H1 (cell line): ENCODE data around the gene MLC1. TPM values are rescaled to one million over a fixed set of nuclear protein-coding genes. Genes with fewer than 3 reads are reported as not detected.

ENCODE experiments used
- CTCF ChIA-PET: fragments of 300-600 bp; sonication (Branson Sonifier 250); formaldehyde crosslinking; loops from one replicate; lab custom pipeline; 2021; ENCODE audit not compliant: partially characterized antibody; lab: Charles Lee
- POLR2A ChIA-PET: fragments of 300-600 bp; sonication (Branson Sonifier 250); formaldehyde crosslinking; loops from one replicate; lab custom pipeline; 2021; ENCODE audit warnings: inconsistent platforms; ENCODE audit not compliant: partially characterized antibody; lab: Charles Lee
- DNase-seq, 2 experiments: peaks; one replicate each; pipeline versions ENCODE4 v3.0.0 to v3.0.0-alpha.2; 2010 to 2022; ENCODE audit warnings: low spot score in 2 of 2, low read depth in 1 of 2, mixed read lengths in 1 of 2
- FAIRE-seq: peaks from 2 replicates; lab custom pipeline; 2011; peaks lifted over from hg19 to GRCh38; lab: Jason Lieb, UNC
- H2AFZ ChIP-seq: 2 replicates; pipeline ENCODE4 v1.8.1; 2012; ENCODE audit warnings: low read length, inconsistent platforms
- H2AK5ac ChIP-seq: 2 replicates; pipeline ENCODE4 v1.6.1; 2013; ENCODE audit warnings: low read depth, low read length
- H2BK120ac ChIP-seq: replicated peaks from 2 replicates; pipeline ENCODE3; 2013; ENCODE audit warnings: low read depth, low read length, inconsistent platforms
- H2BK12ac ChIP-seq: 2 replicates; pipeline ENCODE4 v1.6.1; 2013; ENCODE audit warnings: low read depth, low read length
- H2BK15ac ChIP-seq: 2 replicates; pipeline ENCODE4 v1.6.1; 2013; ENCODE audit warnings: low read length
- H2BK20ac ChIP-seq: 2 replicates; pipeline ENCODE4 v1.6.1; 2013; ENCODE audit warnings: low read length
- H2BK5ac ChIP-seq: 2 replicates; pipeline ENCODE4 v1.6.1; 2013; ENCODE audit warnings: low read depth, low read length
- H3K14ac ChIP-seq: 2 replicates; pipeline ENCODE4 v1.6.1; 2013; ENCODE audit warnings: inconsistent platforms; ENCODE audit not compliant: insufficient read length
- H3K18ac ChIP-seq: 2 replicates; pipeline ENCODE4 v1.6.1; 2013; ENCODE audit warnings: low read length; ENCODE audit errors: extremely low read depth
- H3K23ac ChIP-seq: 2 replicates; pipeline ENCODE4 v1.6.1; 2013; ENCODE audit warnings: inconsistent platforms; ENCODE audit not compliant: insufficient read length
- H3K23me2 ChIP-seq: 2 replicates; pipeline ENCODE4 v1.6.1; 2013; ENCODE audit warnings: low read depth, low read length
- H3K27ac ChIP-seq: 2 replicates; pipeline ENCODE4 v1.6.1; 2011; ENCODE audit warnings: low read depth, low read length, inconsistent platforms
- H3K27me3 ChIP-seq, 4 experiments: replicated peaks in 1 of 4; 1 replicate in 1 of 4; 2 replicates in 3 of 4; pipeline versions ENCODE4 v1.6.1 to v1.8.1; 2011 to 2013; ENCODE audit warnings: low read length in 3 of 4, mild to moderate bottlenecking in 3 of 4, inconsistent platforms in 2 of 4, mixed read lengths in 2 of 4, moderate library complexity in 1 of 4; ENCODE audit not compliant: control insufficient read depth in 3 of 4, insufficient read depth in 3 of 4; ENCODE audit errors: extremely low read depth in 1 of 4
- H3K36me3 ChIP-seq, 4 experiments: 2 replicates each; pipeline versions ENCODE4 v1.6.1 to v1.8.1; 2011 to 2013; ENCODE audit warnings: mild to moderate bottlenecking in 4 of 4, low read length in 3 of 4, moderate library complexity in 2 of 4, control low read depth in 1 of 4, inconsistent platforms in 1 of 4; ENCODE audit not compliant: insufficient read depth in 4 of 4, control insufficient read depth in 2 of 4
- H3K4ac ChIP-seq: replicated peaks from 2 replicates; pipeline ENCODE3; 2013; ENCODE audit warnings: low read length, low read depth, mixed read lengths, inconsistent platforms; ENCODE audit not compliant: insufficient read length
- H3K4me1 ChIP-seq, 4 experiments: replicated peaks in 1 of 4; 1 replicate in 1 of 4; 2 replicates in 3 of 4; pipeline versions ENCODE4 v1.6.1 to v1.8.1; 2011 to 2013; ENCODE audit warnings: low read length in 3 of 4, inconsistent platforms in 2 of 4, mixed read lengths in 1 of 4; ENCODE audit not compliant: insufficient read depth in 4 of 4, control insufficient read depth in 3 of 4
- H3K4me2 ChIP-seq, 2 experiments: 2 replicates each; pipeline versions ENCODE4 v1.6.1 to v1.8.1; 2011 to 2013; ENCODE audit warnings: low read depth in 2 of 2, low read length in 2 of 2, control low read depth in 1 of 2, inconsistent platforms in 1 of 2, mild to moderate bottlenecking in 1 of 2; ENCODE audit not compliant: insufficient read depth in 1 of 2
- H3K4me3 ChIP-seq, 4 experiments: fragments of 200-600, 300-600 bp in 1 of 4; sonication (generic), shearing (Covaris generic), sonication (Bioruptor Twin) in 1 of 4; 2 replicates each; pipeline versions ENCODE4 v1.5.1 to v1.8.1; 2011 to 2016; ENCODE audit warnings: low read length in 4 of 4, low read depth in 3 of 4, control low read depth in 2 of 4, inconsistent platforms in 2 of 4, mild to moderate bottlenecking in 2 of 4, mixed read lengths in 1 of 4, moderate library complexity in 1 of 4; ENCODE audit not compliant: insufficient read depth in 2 of 4; ENCODE audit errors: extremely low read depth in 1 of 4
- H3K56ac ChIP-seq: replicated peaks from 2 replicates; pipeline ENCODE3; 2013; ENCODE audit warnings: low read depth, mild to moderate bottlenecking, mixed read lengths, low read length, inconsistent platforms; ENCODE audit not compliant: insufficient read length
- H3K79me1 ChIP-seq: 2 replicates; pipeline ENCODE4 v1.6.1; 2013; ENCODE audit warnings: low read depth, low read length, control low read depth
- H3K79me2 ChIP-seq, 2 experiments: 2 replicates each; pipeline versions ENCODE4 v1.6.1 to v1.8.1; 2012 to 2013; ENCODE audit warnings: low read length in 2 of 2, mild to moderate bottlenecking in 2 of 2, inconsistent platforms in 1 of 2; ENCODE audit not compliant: insufficient read depth in 2 of 2, control insufficient read depth in 1 of 2
- H3K9ac ChIP-seq, 4 experiments: replicated peaks in 1 of 4; 1 replicate in 1 of 4; 2 replicates in 3 of 4; pipeline versions ENCODE4 v1.6.1 to v1.8.1; 2011 to 2013; ENCODE audit warnings: low read depth in 3 of 4, low read length in 3 of 4, control low read depth in 2 of 4, mild to moderate bottlenecking in 2 of 4, moderate library complexity in 2 of 4, inconsistent platforms in 1 of 4; ENCODE audit errors: extremely low read depth in 1 of 4
- H3K9me3 ChIP-seq, 2 experiments: 2 replicates each; pipeline versions ENCODE4 v1.6.1 to v1.8.1; 2012 to 2013; ENCODE audit warnings: mild to moderate bottlenecking in 2 of 2, moderate library complexity in 2 of 2, control low read depth in 1 of 2, inconsistent platforms in 1 of 2, low read depth in 1 of 2, low read length in 1 of 2, mixed read lengths in 1 of 2; ENCODE audit not compliant: insufficient read depth in 2 of 2
- H4K20me1 ChIP-seq, 2 experiments: replicated peaks in 1 of 2; 2 replicates each; pipeline versions ENCODE3 to v1.8.1; 2011 to 2013; ENCODE audit warnings: inconsistent platforms in 2 of 2, low read length in 2 of 2, mild to moderate bottlenecking in 1 of 2; ENCODE audit not compliant: insufficient read depth in 2 of 2, control insufficient read depth in 1 of 2
- H4K5ac ChIP-seq: 2 replicates; pipeline ENCODE4 v1.6.1; 2013; ENCODE audit warnings: low read length, low read depth, mixed read lengths, inconsistent platforms; ENCODE audit not compliant: insufficient read length
- H4K8ac ChIP-seq: 2 replicates; pipeline ENCODE4 v1.8.0; 2013; ENCODE audit warnings: mild to moderate bottlenecking, moderate library complexity, low read length, inconsistent platforms; ENCODE audit not compliant: insufficient read depth; ENCODE audit errors: extremely low read depth
- H4K91ac ChIP-seq: replicated peaks from 2 replicates; pipeline ENCODE3; 2013; ENCODE audit warnings: low read length, mixed read lengths, inconsistent platforms; ENCODE audit not compliant: insufficient read length
- CBX8 ChIP-seq: fragments of 300-800, 300-1000 bp; sonication (generic); IDR thresholded peaks from 2 replicates; pipeline ENCODE4 v1.7.1; 2016; ENCODE audit warnings: low read depth, low read length, borderline replicate concordance
- EZH2 ChIP-seq: fragments of 200-600 bp; sonication (generic); IDR thresholded peaks from 2 replicates; pipeline ENCODE4 v1.7.1; 2012; ENCODE audit warnings: low read depth, mild to moderate bottlenecking, moderate library complexity, low read length, inconsistent platforms; ENCODE audit not compliant: severe bottlenecking
- HDAC2 ChIP-seq, 2 experiments: fragments of 300-600 bp in 1 of 2; sonication (generic) in 1 of 2; IDR thresholded peaks; 2 replicates each; pipeline ENCODE4 v1.6.1; 2011 to 2012; ENCODE audit warnings: low read depth in 2 of 2, low read length in 2 of 2, mild to moderate bottlenecking in 2 of 2, moderate library complexity in 2 of 2, borderline replicate concordance in 1 of 2, inconsistent platforms in 1 of 2
- JUN ChIP-seq: IDR thresholded peaks from 2 replicates; pipeline ENCODE4 v1.6.1; 2011; ENCODE audit warnings: low read depth, mild to moderate bottlenecking, improper control_type of control experiment, low read length
- JUND ChIP-seq: IDR thresholded peaks from 2 replicates; pipeline ENCODE4 v1.6.1; 2011; ENCODE audit warnings: mild to moderate bottlenecking, improper control_type of control experiment, low read length
- POLR2A ChIP-seq, 2 experiments: IDR thresholded peaks; 1 replicate in 1 of 2; 2 replicates in 1 of 2; pipeline ENCODE4 v1.6.1; 2011; ENCODE audit warnings: low read depth in 2 of 2, low read length in 2 of 2, mild to moderate bottlenecking in 2 of 2; ENCODE audit errors: control extremely low read depth in 1 of 2
- POU5F1 ChIP-seq: IDR thresholded peaks from 2 replicates; pipeline ENCODE4 v1.6.1; 2011; ENCODE audit warnings: low read depth, mild to moderate bottlenecking, low read length, moderate library complexity
- RBBP5 ChIP-seq: IDR thresholded peaks from 2 replicates; pipeline ENCODE4 v1.7.1; 2012; ENCODE audit warnings: low read depth, mild to moderate bottlenecking, inconsistent platforms, low read length, moderate library complexity, borderline replicate concordance
- RFX5 ChIP-seq: IDR thresholded peaks from 2 replicates; pipeline ENCODE4 v1.6.1; 2011; ENCODE audit warnings: low read depth, low read length, improper control_type of control experiment, borderline replicate concordance
- SIX5 ChIP-seq: IDR thresholded peaks from 2 replicates; pipeline ENCODE4 v1.6.1; 2011; ENCODE audit warnings: mild to moderate bottlenecking, low read depth, low read length
- TAF1 ChIP-seq: IDR thresholded peaks from 2 replicates; pipeline ENCODE4 v1.6.1; 2011; ENCODE audit warnings: mild to moderate bottlenecking, low read depth, low read length
- TAF7 ChIP-seq: optimal IDR thresholded peaks from 2 replicates; pipeline ENCODE3; 2011; ENCODE audit warnings: low read depth, mild to moderate bottlenecking, inconsistent platforms, low read length, moderate library complexity, borderline replicate concordance
- TEAD4 ChIP-seq: IDR thresholded peaks from 2 replicates; pipeline ENCODE4 v1.6.1; 2012; ENCODE audit warnings: low read depth, low read length, inconsistent platforms, mixed read lengths
- WGBS, 2 experiments: shearing (Covaris generic) in 1 of 2; methylation state at CpG; one replicate each; pipeline versions ENCODE4 v1.1.6 to v1.1.7; 2013 to 2015; ENCODE audit warnings: low lambda C conversion rate in 2 of 2, mixed read lengths in 2 of 2, inconsistent platforms in 1 of 2, low coverage in 1 of 2, missing lambda C conversion rate in 1 of 2; ENCODE audit not compliant: insufficient replicate concordance in 2 of 2, insufficient coverage in 1 of 2, insufficient read length in 1 of 2; ENCODE audit errors: extremely low coverage in 1 of 2, missing lambda C conversion rate in 1 of 2; 5-methylcytosine and 5-hydroxymethylcytosine counted together
- polyA plus RNA-seq, 7 experiments: library from polyadenylated mRNA; depleted of rRNA in 3 of 7; stranded (reverse) in 5 of 7; unstranded in 2 of 7; fragments of >200 nt in 5 of 7; fragments of 200-250 nt in 2 of 7; gene quantifications; 1 replicate in 5 of 7; 2 replicates in 1 of 7; 4 replicates in 1 of 7; pipeline versions ENCODE4 v1.2.1 to v1.2.3, GENCODE V29; 2011 to 2013; ENCODE audit warnings: missing spikeins in 2 of 7, mixed read lengths in 2 of 7
- total RNA-seq: library from RNA; stranded (reverse); fragmentation: NEBNext Ultra II Directional; extraction: Animal tissue kit (Norgen Biotek cat#: 25700); gene quantifications from 2 replicates; pipeline ENCODE4 v1.2.1, GENCODE V29; 2021
- TF ChIP-seq, protein P1 (sequence below): IDR thresholded peaks from 2 replicates; pipeline ENCODE4 v1.6.1; 2011; ENCODE audit warnings: low read depth, mild to moderate bottlenecking, low read length; ENCODE audit not compliant: insufficient read depth

Gene MLC1
- total and polyA plus RNA-seq, 2 of the 8 experiments (the other 6 are each of a cell fraction or from before 2014, with no cell fraction given), result 0.20 TPM; not detected in 1

DNA sequence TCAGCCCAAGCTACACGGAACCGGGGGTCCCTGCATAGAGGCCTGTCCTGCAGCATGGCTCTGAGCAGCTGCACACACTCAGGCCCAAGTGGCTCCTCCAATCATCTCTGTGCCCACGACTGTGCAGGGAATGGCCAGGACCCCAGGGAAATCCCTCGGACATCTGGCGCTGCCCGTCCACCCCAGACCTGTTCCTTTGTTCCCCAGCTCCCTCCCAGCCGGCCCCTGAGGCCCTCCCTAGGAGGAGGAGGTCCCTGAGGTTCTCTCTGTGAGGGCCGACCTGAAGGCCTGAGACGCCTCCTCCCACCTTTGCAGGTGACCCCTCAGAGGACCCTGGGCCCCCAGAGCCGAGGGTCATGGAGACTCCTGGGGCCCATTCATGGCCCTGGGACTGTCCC, 1.1 kb downstream of the MLC1 start:
- H4K91ac ChIP-seq, result no peak overlapping the region
- peak overlapping the region; percentile 46; the same call in 1 of the 2 replicates for H2BK15ac ChIP-seq
- no peak overlapping the region for H2BK5ac ChIP-seq
- H3K23me2 ChIP-seq, result no peaks in the 10 kb centered on the region
- WGBS, 2 experiments, result 86% methylated on average over 10 of the region's 10 CpGs; no CpG with 5 or more reads in 1 of the 2 experiments
- H3K4me3 ChIP-seq, result no peak overlapping the region
- H3K79me1 ChIP-seq, result no peaks in the 10 kb centered on the region
- TF ChIP-seq POU5F1 (no peak), EZH2 (no peak), JUN (no peak), JUND (no peak), HDAC2 (IDR thresholded peaks at IDR 0.05; ENCODE audit: borderline replicate concordance in 1 of 2, low read depth in 2 of 2, low read length in 2 of 2) (no peak), CBX8 (no peak), POLR2A (IDR thresholded peaks at IDR 0.05; ENCODE audit: control extremely low read depth in 1 of 2, low read depth in 2 of 2, low read length in 2 of 2) (no peak), RBBP5 (no peak), TEAD4 (no peak), RFX5 (no peak), SIX5 (no peak), TAF7 (no peak), TAF1 (no peak)
- TF ChIP-seq, protein P1, sequence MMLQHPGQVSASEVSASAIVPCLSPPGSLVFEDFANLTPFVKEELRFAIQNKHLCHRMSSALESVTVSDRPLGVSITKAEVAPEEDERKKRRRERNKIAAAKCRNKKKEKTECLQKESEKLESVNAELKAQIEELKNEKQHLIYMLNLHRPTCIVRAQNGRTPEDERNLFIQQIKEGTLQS, result no peak
- H3K79me2 ChIP-seq, result no peaks in the 10 kb centered on the region
- no peak overlapping the region for H3K23ac ChIP-seq
- no peaks in the 10 kb centered on the region; a peak in 2 of 7 replicates for H3K27me3 ChIP-seq
- no peaks in the 10 kb centered on the region for H3K9me3 ChIP-seq
- H3K18ac ChIP-seq, result no peak overlapping the region; the same call in 1 of the 2 replicates
- no peak for FAIRE-seq
- H3K4ac ChIP-seq, result no peak overlapping the region
- no peak for DNase-seq
- H3K4me1 ChIP-seq, result peaks cover 0 to 14% (median 7%) of the 10 kb centered on the region in 4 experiments; a peak in 5 of 7 replicates
- no peak overlapping the region for H2AK5ac ChIP-seq
- CTCF ChIA-PET, result interaction anchor here (1.2 to 2.4 kb wide), 4 partner anchors 9 to 123 kb away, joined by 3 to 9 read pairs (median 5); no protein-coding TSS in a partner anchor
- no peak overlapping the region for H4K5ac ChIP-seq
- POLR2A ChIA-PET, result interaction anchor here (1.5 kb wide), 1 partner anchor 164 kb away, joined by 3 read pairs; no protein-coding TSS in a partner anchor
- no peak overlapping the region for H3K56ac ChIP-seq
- H4K20me1 ChIP-seq, result no peaks in the 10 kb centered on the region
- no peak overlapping the region for H3K9ac ChIP-seq
- H3K36me3 ChIP-seq, result no peaks in the 10 kb centered on the region
- no peak overlapping the region for H3K4me2 ChIP-seq
- no peak overlapping the region for H2BK120ac ChIP-seq
- H4K8ac ChIP-seq, result no peak overlapping the region; the same call in 1 of the 2 replicates
- no peak overlapping the region for H3K27ac ChIP-seq
- H2BK20ac ChIP-seq, result no peak overlapping the region
- H2AFZ ChIP-seq, result no peak overlapping the region
- 0 out of 2 replicates have a peak overlapping the region, but pooled peaks have one; percentile 17 for H2BK12ac ChIP-seq
- no peak overlapping the region for H3K14ac ChIP-seq
